ENCODE data around the gene APOBEC3B. TPM values are rescaled to one million over a fixed set of nuclear protein-coding genes. Genes with fewer than 3 reads are reported as not detected.

Gene APOBEC3B
- total and polyA plus RNA-seq, 2 of the 8 experiments (the other 6 are each of a cell fraction or from before 2014, with no cell fraction given) = 14.2 to 74.9 TPM

DNA sequence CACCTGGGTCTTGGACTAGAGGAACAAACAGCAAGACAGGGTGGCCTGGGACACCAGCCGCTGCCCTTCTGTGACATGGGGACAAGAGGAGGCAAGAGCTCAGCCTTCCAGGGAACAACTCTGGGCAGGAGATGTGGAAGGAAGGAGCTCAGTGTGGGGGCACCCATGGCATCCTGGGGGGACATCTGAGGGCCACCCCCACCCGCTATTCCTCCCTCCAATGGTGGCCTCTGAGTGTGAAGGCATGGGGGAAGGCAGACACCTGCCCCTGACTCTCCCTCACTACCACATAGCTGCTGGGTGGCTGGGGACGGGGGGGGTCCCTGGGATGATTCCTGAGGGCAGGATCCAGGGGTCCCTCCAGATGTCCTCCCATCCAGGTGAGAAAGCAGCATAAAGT, 4.5 kb downstream of the APOBEC3B start (continued):
- TF ChIP-seq, protein P1, sequence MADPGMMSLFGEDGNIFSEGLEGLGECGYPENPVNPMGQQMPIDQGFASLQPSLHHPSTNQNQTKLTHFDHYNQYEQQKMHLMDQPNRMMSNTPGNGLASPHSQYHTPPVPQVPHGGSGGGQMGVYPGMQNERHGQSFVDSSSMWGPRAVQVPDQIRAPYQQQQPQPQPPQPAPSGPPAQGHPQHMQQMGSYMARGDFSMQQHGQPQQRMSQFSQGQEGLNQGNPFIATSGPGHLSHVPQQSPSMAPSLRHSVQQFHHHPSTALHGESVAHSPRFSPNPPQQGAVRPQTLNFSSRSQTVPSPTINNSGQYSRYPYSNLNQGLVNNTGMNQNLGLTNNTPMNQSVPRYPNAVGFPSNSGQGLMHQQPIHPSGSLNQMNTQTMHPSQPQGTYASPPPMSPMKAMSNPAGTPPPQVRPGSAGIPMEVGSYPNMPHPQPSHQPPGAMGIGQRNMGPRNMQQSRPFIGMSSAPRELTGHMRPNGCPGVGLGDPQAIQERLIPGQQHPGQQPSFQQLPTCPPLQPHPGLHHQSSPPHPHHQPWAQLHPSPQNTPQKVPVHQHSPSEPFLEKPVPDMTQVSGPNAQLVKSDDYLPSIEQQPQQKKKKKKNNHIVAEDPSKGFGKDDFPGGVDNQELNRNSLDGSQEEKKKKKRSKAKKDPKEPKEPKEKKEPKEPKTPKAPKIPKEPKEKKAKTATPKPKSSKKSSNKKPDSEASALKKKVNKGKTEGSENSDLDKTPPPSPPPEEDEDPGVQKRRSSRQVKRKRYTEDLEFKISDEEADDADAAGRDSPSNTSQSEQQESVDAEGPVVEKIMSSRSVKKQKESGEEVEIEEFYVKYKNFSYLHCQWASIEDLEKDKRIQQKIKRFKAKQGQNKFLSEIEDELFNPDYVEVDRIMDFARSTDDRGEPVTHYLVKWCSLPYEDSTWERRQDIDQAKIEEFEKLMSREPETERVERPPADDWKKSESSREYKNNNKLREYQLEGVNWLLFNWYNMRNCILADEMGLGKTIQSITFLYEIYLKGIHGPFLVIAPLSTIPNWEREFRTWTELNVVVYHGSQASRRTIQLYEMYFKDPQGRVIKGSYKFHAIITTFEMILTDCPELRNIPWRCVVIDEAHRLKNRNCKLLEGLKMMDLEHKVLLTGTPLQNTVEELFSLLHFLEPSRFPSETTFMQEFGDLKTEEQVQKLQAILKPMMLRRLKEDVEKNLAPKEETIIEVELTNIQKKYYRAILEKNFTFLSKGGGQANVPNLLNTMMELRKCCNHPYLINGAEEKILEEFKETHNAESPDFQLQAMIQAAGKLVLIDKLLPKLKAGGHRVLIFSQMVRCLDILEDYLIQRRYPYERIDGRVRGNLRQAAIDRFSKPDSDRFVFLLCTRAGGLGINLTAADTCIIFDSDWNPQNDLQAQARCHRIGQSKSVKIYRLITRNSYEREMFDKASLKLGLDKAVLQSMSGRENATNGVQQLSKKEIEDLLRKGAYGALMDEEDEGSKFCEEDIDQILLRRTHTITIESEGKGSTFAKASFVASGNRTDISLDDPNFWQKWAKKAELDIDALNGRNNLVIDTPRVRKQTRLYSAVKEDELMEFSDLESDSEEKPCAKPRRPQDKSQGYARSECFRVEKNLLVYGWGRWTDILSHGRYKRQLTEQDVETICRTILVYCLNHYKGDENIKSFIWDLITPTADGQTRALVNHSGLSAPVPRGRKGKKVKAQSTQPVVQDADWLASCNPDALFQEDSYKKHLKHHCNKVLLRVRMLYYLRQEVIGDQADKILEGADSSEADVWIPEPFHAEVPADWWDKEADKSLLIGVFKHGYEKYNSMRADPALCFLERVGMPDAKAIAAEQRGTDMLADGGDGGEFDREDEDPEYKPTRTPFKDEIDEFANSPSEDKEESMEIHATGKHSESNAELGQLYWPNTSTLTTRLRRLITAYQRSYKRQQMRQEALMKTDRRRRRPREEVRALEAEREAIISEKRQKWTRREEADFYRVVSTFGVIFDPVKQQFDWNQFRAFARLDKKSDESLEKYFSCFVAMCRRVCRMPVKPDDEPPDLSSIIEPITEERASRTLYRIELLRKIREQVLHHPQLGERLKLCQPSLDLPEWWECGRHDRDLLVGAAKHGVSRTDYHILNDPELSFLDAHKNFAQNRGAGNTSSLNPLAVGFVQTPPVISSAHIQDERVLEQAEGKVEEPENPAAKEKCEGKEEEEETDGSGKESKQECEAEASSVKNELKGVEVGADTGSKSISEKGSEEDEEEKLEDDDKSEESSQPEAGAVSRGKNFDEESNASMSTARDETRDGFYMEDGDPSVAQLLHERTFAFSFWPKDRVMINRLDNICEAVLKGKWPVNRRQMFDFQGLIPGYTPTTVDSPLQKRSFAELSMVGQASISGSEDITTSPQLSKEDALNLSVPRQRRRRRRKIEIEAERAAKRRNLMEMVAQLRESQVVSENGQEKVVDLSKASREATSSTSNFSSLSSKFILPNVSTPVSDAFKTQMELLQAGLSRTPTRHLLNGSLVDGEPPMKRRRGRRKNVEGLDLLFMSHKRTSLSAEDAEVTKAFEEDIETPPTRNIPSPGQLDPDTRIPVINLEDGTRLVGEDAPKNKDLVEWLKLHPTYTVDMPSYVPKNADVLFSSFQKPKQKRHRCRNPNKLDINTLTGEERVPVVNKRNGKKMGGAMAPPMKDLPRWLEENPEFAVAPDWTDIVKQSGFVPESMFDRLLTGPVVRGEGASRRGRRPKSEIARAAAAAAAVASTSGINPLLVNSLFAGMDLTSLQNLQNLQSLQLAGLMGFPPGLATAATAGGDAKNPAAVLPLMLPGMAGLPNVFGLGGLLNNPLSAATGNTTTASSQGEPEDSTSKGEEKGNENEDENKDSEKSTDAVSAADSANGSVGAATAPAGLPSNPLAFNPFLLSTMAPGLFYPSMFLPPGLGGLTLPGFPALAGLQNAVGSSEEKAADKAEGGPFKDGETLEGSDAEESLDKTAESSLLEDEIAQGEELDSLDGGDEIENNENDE (IDR thresholded peaks at IDR 0.05; ENCODE audit: insufficient replicate concordance, low read length) = no peak
- TF ChIP-seq NRF1 (IDR thresholded peaks at IDR 0.05; ENCODE audit: low read depth, low read length) = no peak
- no peak for TF ChIP-seq HDAC6 (IDR thresholded peaks at IDR 0.05; ENCODE audit: low read depth, low read length)
- no peak for TF ChIP-seq GABPA (IDR thresholded peaks at IDR 0.05; ENCODE audit: borderline replicate concordance, insufficient read depth, low read length)
- no peak for TF ChIP-seq BACH1 (IDR thresholded peaks at IDR 0.05; ENCODE audit: low read length)
- TF ChIP-seq SP2 (IDR thresholded peaks at IDR 0.05; ENCODE audit: low read length) = no peak
